ENCODE data around the gene MXI1.

Gene MXI1

DNA sequence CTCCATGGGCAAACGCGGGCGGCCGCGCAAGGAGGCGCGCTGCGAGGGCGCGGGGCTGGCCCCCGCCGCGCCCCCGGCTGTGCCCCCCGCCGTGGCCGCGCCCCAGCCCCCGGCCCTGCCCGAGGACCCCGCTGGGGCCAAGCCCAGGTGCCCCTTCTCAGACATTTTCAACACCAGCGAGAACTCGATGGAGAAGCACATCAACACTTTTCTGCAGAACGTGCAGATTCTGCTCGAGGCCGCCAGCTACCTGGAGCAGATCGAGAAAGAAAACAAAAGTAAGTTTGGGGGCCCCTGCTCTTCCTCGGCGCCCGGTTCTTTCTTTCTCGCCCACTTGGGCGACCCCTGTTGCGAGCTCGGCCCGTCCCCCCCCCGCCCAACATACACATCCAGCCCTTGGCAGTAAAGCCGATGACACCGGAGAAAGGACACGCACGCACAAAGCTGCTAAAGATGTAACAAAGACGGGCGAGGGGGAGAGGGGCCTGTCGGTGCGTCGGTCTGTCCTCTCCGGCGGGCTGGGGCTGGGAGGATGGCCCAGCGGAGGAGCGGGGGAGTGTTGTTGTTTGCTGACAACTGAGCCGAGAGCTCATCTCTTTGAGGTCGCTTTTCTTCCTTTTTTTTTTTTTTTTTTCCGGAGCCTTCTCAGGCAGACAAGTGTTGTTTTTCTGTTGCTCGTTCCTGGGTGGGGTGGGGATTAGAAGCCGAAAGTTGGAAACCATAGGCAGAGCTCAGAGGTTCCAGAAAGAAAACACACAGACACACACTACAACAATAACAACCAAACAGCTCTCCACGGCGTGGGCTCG is 604 bp downstream of the MXI1 start:
- POLR2A ChIA-PET, result interaction anchor here (1.3 kb wide), 1 partner anchor 14 kb away, joined by 6 read pairs; no protein-coding TSS in a partner anchor
- no peak for DNase-seq (ENCODE audit: low read depth, low spot score)

DNA sequence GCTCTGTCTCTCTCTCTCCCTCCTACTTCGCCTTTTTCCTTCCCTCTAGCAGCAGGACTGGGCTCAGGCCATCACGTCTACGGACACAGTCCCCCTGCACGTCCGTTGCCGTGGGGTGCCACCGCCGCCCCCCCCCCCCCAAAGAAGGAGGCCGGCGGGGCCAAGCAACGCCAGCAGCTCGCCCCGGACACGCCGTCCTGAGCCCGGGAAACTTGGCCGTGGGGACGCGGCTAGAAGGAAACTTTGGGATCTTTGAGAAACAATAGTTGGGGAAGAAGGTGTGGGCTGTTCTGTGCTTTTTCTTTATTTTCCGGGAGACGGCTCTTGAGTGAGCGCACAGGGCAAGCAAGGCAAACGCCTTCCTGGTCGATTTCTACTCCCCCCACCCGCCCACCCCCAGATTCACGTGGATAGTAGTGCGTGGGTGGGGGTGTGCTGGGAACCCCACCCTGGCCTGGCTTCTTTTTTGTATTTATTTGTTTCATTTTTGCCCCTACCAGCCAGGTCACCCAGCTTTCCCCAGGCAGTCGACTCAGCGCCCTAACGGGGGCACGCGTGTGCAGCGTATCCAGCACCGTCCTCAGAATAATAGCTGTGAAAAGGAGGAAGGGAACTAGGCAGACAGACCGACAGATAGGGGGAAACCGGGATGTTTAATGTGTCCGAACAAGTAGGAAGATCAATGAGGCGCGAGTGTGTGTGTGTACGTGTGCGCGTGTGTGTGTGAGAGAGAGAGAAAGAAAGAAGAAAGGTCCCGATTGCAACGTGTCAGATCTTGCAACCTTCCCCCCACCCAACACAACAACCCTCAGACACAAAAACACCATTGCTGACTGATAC is 1.4 kb downstream of the MXI1 start:
- peak overlapping the region; percentile 80 for H3K4me3 ChIP-seq (ENCODE audit: low read depth, low read length)
- DNase-seq (ENCODE audit: low read depth, low spot score), result no peak
- ChIA-PET CTCF (interaction anchor here (0.8 to 6.4 kb wide), 7 partner anchors 10 to 71 kb away, joined by 4 to 30 read pairs (median 10); no protein-coding TSS in a partner anchor), POLR2A (interaction anchor here (1.3 kb wide), 1 partner anchor 13 kb away, joined by 6 read pairs; no protein-coding TSS in a partner anchor)
- TF ChIP-seq, protein P1, sequence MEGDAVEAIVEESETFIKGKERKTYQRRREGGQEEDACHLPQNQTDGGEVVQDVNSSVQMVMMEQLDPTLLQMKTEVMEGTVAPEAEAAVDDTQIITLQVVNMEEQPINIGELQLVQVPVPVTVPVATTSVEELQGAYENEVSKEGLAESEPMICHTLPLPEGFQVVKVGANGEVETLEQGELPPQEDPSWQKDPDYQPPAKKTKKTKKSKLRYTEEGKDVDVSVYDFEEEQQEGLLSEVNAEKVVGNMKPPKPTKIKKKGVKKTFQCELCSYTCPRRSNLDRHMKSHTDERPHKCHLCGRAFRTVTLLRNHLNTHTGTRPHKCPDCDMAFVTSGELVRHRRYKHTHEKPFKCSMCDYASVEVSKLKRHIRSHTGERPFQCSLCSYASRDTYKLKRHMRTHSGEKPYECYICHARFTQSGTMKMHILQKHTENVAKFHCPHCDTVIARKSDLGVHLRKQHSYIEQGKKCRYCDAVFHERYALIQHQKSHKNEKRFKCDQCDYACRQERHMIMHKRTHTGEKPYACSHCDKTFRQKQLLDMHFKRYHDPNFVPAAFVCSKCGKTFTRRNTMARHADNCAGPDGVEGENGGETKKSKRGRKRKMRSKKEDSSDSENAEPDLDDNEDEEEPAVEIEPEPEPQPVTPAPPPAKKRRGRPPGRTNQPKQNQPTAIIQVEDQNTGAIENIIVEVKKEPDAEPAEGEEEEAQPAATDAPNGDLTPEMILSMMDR (IDR thresholded peaks at IDR 0.05; ENCODE audit: insufficient read depth, low read length, missing control alignments), result peak; percentile 32

More for the DNA sequence above, 604 bp downstream of the MXI1 start:
- TF ChIP-seq, protein P1 (IDR thresholded peaks at IDR 0.05; ENCODE audit: insufficient read depth, low read length, missing control alignments), result no peak
- H3K4me3 ChIP-seq (ENCODE audit: low read depth, low read length), result peak overlapping the region; percentile 80
- CTCF ChIA-PET, result interaction anchor here (0.8 to 6.4 kb wide), 8 partner anchors 11 to 72 kb away, joined by 3 to 30 read pairs (median 5); no protein-coding TSS in a partner anchor

DNA sequence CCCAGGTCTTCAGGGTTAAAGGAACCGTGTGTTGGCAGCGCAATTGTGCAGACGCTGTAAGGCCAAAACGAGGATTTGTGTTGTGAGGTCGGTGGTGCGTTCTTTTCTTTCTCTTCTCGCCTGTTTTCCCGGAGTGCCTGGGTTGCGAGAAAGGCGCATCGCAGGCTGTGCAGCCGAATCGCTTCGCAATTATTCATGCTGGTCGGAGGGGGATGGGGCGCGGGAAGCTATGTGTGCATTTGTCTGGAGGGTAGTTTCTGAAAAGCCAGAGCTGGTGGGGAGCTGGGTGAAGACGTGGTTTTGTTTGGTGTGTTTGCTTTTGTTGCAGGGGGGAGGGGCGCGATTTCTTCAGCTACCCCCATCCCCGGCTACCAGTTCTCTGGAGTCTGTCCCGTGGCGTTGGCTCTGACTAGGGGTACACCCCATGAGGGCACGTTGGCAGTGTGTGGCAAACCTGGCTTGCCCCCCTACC is 2.1 kb downstream of the MXI1 start:
- TF ChIP-seq, protein P1 (IDR thresholded peaks at IDR 0.05; ENCODE audit: insufficient read depth, low read length, missing control alignments), result no peak
- DNase-seq (ENCODE audit: low read depth, low spot score), result no peak
- CTCF ChIA-PET, result interaction anchor here (2.8 to 6.4 kb wide), 5 partner anchors 9 to 325 kb away, joined by 8 to 30 read pairs (median 12); no protein-coding TSS in a partner anchor
- H3K4me3 ChIP-seq (ENCODE audit: low read depth, low read length), result peak overlapping the region; percentile 80
- POLR2A ChIA-PET, result no interaction called here

DNA sequence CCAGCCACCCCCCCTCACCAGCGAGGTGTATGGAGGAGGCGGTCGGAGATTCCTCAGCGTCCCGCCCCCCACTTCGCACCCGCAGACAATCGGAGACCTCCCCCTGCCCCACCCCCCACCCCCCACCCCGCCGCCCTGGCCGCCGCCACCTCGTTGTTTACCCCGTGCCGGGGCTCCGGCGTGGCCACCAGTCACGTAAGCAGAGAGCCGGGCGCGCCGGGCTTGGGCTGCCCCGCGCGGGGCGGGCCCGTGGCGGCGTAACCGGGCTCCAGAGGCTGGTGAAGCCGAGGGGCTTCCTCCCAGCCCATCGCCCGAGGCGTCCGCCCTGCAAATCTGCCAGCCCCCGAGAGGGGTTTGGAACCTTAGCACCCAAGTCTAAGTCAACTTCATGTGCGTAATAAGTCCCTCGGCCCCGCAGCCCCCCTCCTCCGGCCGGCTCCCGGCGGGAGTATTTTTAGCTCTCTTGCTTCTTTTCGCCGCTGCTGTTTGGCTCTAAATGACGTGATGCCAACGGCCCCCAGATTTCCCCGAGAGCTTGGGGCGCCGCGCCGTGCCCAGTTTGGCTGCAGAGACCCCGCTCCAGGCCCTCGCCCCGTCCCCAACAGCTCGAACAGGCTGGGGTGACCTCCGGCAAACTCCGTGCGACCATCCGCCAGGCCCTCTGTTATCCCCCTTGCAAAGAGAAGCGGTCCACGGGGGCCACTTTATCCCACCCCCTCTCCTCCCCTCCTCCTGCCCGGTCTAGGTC is 2.7 kb downstream of the MXI1 start:
- POLR2A ChIA-PET, result interaction anchor here (1.1 kb wide), 1 partner anchor 12 kb away, joined by 7 read pairs; no protein-coding TSS in a partner anchor
- TF ChIP-seq, protein P1 (IDR thresholded peaks at IDR 0.05; ENCODE audit: insufficient read depth, low read length, missing control alignments), result no peak
- no peak for DNase-seq (ENCODE audit: low read depth, low spot score)
- CTCF ChIA-PET, result interaction anchor here (1.4 to 6.4 kb wide), 6 partner anchors 9 to 326 kb away, joined by 4 to 30 read pairs (median 11); no protein-coding TSS in a partner anchor
- peak overlapping the region; percentile 80 for H3K4me3 ChIP-seq (ENCODE audit: low read depth, low read length)

DNA sequence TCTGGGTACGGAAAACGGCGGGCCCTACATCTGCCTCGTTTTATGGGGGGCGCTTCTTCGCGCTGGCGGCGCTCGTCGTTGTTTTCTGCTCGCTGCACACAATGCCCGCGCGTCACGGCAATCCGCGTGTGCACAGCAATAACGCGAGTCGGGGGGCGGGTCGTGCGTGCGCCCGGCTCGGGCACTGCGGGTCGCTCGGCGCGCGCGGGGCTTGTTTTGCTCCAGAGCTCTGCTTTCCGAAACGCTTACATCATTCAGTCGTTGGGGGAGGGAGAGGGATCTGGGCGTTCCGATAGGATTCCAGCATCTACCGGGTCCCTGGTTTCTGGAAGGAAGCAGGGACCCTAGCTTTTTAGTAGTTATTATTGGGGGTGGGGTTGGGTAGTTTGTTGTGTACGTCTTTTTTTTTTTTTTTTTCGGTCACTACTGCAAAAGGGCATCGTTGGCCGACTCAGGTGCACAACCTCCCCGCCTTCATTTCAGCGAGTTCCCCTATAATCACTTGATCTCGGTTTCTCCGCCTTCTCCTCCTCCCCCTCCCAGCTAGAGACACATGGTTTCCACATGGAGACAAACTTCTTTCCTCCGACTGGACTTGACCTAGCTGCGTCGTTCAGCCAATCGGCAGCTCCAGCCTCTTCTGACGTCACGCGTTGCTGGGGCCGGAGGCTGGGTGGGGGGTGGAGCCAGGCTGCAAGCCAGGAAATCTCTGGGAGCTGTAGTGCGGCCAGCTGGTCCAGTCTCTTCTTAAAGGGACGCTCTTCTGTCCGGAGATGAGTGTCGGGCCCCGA is 3.5 kb downstream of the MXI1 start:
- DNase-seq (ENCODE audit: low read depth, low spot score), result peak; percentile 92
- CTCF ChIA-PET, result interaction anchor here (1.4 to 6.4 kb wide), 5 partner anchors 9 to 327 kb away, joined by 4 to 30 read pairs (median 12); no protein-coding TSS in a partner anchor
- POLR2A ChIA-PET, result interaction anchor here (0.6 to 1.1 kb wide), 2 partner anchors 11 to 708 kb away, joined by 3 to 7 read pairs; partner anchors contain the start of gene SHOC2
- TF ChIP-seq, protein P1 (IDR thresholded peaks at IDR 0.05; ENCODE audit: insufficient read depth, low read length, missing control alignments), result no peak
- peak overlapping the region; percentile 80 for H3K4me3 ChIP-seq (ENCODE audit: low read depth, low read length)
